ENCODE data around the gene PERCC1. TPM values are rescaled to one million over a fixed set of nuclear protein-coding genes. Genes with fewer than 3 reads are reported as not detected.
"Not testable (repeated sequence)": the region's sequence is repeated elsewhere in the genome, so short reads cannot be mapped to it uniquely, and the experiment has no call there.

The PERCC1 gene
- total RNA-seq, 1 donor from 2014 or later = not detected

- H3K9me3 Mint-ChIP-seq (ENCODE audit: unreplicated experiment) = no peaks in the 10 kb centered on the region
- TF ChIP-seq, protein P1, sequence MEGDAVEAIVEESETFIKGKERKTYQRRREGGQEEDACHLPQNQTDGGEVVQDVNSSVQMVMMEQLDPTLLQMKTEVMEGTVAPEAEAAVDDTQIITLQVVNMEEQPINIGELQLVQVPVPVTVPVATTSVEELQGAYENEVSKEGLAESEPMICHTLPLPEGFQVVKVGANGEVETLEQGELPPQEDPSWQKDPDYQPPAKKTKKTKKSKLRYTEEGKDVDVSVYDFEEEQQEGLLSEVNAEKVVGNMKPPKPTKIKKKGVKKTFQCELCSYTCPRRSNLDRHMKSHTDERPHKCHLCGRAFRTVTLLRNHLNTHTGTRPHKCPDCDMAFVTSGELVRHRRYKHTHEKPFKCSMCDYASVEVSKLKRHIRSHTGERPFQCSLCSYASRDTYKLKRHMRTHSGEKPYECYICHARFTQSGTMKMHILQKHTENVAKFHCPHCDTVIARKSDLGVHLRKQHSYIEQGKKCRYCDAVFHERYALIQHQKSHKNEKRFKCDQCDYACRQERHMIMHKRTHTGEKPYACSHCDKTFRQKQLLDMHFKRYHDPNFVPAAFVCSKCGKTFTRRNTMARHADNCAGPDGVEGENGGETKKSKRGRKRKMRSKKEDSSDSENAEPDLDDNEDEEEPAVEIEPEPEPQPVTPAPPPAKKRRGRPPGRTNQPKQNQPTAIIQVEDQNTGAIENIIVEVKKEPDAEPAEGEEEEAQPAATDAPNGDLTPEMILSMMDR (IDR thresholded peaks at IDR 0.05) = no peak
- H3K36me3 Mint-ChIP-seq (ENCODE audit: unreplicated experiment) = no peaks in the 10 kb centered on the region
- peak overlapping the region; percentile 76 for H3K4me3 Mint-ChIP-seq (ENCODE audit: unreplicated experiment)
- DNase-seq (ENCODE audit: extremely low spot score, unreplicated experiment) = peak; percentile 82
- peak overlapping the region; percentile 57 for H3K27ac Mint-ChIP-seq (ENCODE audit: unreplicated experiment)
- H3K4me1 Mint-ChIP-seq (ENCODE audit: unreplicated experiment) = peaks cover 32% of the 10 kb centered on the region
- no peaks in the 10 kb centered on the region for H3K27me3 Mint-ChIP-seq (ENCODE audit: unreplicated experiment)
These were observed 43.4 kb downstream of the PERCC1 start for GRCh38 chr16:1474082-1474795.

DNA sequence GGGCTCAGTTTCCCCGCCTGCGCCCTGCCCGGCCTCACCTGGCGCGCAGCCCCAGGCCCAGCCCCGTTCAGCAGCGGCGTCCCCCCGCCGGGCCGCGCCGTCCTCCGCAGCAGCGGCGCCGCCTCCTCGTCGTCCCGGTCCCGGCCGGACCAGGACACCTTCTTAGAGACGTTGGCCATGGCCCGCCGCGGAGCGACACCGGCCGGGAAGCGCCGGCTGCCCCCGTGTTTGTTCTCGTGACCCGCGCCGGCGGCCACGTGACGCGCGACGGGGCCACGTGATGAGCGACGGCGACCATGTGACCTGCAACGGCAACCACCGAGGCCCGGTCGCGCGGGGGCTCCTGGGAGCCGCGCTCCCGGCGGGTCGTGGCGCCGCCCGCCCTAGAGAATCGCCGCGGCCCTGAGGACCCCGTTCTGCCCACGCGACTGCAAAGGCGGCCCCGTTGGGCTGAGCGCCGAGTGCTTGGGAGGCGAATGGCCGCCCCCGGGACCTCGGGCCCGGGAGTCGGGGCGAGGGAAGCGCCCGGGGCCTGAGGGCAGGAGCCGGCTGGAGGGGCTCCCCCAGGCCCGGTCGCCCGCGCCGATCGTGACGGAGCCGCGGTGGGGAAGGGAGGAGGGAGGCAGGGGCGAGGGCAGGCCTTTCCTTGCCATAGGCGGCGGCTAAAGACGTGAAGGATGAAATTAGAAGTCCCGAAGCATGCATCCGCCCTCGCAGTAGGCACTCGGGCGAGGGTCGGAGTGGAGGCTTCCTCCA is 44.1 kb downstream of the PERCC1 start, which contains the start of gene CLCN7:
TSS of gene CLCN7 (minus strand) at position 233 of the 756 bp plus-strand sequence. CDS start at position 179, 54 bp downstream.
- H3K27ac Mint-ChIP-seq (ENCODE audit: unreplicated experiment) = peak within 1 kb of the TSS; percentile 75

DNA sequence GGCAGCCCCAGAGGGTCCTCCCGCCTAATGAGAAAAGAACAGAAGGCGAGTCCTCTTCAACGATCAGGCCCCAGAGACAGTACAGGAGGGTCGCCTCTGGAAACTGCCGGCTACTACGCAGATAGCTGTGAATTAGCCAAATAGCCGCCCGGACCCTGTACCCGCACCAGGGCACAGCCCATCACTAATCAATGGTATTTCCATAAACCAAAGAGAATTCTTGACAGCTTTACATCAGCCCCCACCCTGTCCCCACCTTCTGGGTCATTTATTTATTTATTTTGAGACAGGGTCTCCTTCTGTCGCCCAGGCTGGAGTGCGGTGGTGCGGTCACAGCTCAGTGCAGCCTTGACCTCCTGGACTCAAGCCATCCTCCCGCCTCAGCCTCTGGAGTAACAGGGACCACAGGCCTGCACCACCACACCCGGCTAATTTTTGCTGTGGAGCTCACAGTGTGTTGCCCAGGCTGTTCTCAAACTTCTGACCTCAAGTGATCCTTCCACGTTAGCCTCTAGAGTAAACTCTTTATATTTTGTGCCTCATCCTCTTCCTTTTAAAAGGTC is 44.8 kb downstream of the PERCC1 start:
- Mint-ChIP-seq H3K4me1 (ENCODE audit: unreplicated experiment) (peaks cover 28% of the 10 kb centered on the region), H3K4me3 (ENCODE audit: unreplicated experiment) (peak overlapping the region; percentile 79), H3K27ac (ENCODE audit: unreplicated experiment) (peak overlapping the region; percentile 75), H3K9me3 (ENCODE audit: unreplicated experiment) (no peaks in the 10 kb centered on the region), H3K36me3 (ENCODE audit: unreplicated experiment) (no peaks in the 10 kb centered on the region), H3K27me3 (ENCODE audit: unreplicated experiment) (no peaks in the 10 kb centered on the region)
- DNase-seq (ENCODE audit: extremely low spot score, unreplicated experiment) = no peak
- TF ChIP-seq, protein P1 (IDR thresholded peaks at IDR 0.05) = no peak

More for the DNA sequence above, 44.1 kb downstream of the PERCC1 start, which contains the start of gene CLCN7:
- Mint-ChIP-seq H3K9me3 (ENCODE audit: unreplicated experiment) (no peaks in the 10 kb centered on the region), H3K4me1 (ENCODE audit: unreplicated experiment) (peaks cover 32% of the 10 kb centered on the region), H3K36me3 (ENCODE audit: unreplicated experiment) (no peaks in the 10 kb centered on the region), H3K4me3 (ENCODE audit: unreplicated experiment) (peak within 1 kb of the TSS; percentile 79), H3K27me3 (ENCODE audit: unreplicated experiment) (no peaks in the 10 kb centered on the region)
- TF ChIP-seq, protein P1 (IDR thresholded peaks at IDR 0.05) = no peak
- peak; percentile 95 for DNase-seq (ENCODE audit: extremely low spot score, unreplicated experiment)

DNA sequence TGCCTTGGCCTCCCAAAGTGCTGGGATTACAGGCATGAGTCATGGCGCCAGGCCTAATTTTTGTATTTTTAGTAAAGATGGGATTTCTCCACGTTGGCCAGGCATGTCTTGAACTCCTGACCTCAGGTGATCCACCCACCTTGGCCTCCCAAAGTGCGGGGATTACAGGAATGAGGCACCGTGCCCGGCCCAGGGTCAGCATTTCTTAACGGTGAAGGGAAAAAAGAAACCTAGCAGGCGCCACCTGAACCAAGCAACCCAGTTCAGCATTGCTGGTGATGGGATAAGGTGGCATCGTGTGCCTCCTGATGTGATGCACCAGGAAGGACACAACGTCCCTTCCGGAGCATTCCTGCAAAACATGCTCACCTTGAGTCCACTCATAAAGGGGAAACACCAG is 46.2 kb downstream of the PERCC1 start:
- Mint-ChIP-seq H3K36me3 (ENCODE audit: unreplicated experiment) (no peaks in the 10 kb centered on the region), H3K4me1 (ENCODE audit: unreplicated experiment) (peaks cover 16% of the 10 kb centered on the region), H3K9me3 (ENCODE audit: unreplicated experiment) (no peaks in the 10 kb centered on the region), H3K27me3 (ENCODE audit: unreplicated experiment) (no peaks in the 10 kb centered on the region), H3K27ac (ENCODE audit: unreplicated experiment) (no peak overlapping the region), H3K4me3 (ENCODE audit: unreplicated experiment) (no peak overlapping the region)
- DNase-seq (ENCODE audit: extremely low spot score, unreplicated experiment) = peak; percentile 69
- TF ChIP-seq, protein P1 (IDR thresholded peaks at IDR 0.05) = no peak

GRCh38 chr16:1478937-1479336 is 48.1 kb downstream of the PERCC1 start:
- not testable (repeated sequence) for H3K27ac Mint-ChIP-seq (ENCODE audit: unreplicated experiment); H3K27me3 Mint-ChIP-seq (ENCODE audit: unreplicated experiment); H3K4me3 Mint-ChIP-seq (ENCODE audit: unreplicated experiment); H3K4me1 Mint-ChIP-seq (ENCODE audit: unreplicated experiment); H3K9me3 Mint-ChIP-seq (ENCODE audit: unreplicated experiment); H3K36me3 Mint-ChIP-seq (ENCODE audit: unreplicated experiment); DNase-seq (ENCODE audit: extremely low spot score, unreplicated experiment)

Measured in osteocyte (in vitro differentiated cells).